Kidney glomerular epithelial cell (primary cell): ENCODE measurements around the gene MATK.

Experiments
- DNase-seq: peaks from one replicate; lab custom pipeline; 2025; lab: John Stamatoyannopoulos, UW

The MATK gene

GRCh38 chr19:3814648-3815047 is 28.5 kb upstream of the MATK start:
- no peak for DNase-seq

DNA sequence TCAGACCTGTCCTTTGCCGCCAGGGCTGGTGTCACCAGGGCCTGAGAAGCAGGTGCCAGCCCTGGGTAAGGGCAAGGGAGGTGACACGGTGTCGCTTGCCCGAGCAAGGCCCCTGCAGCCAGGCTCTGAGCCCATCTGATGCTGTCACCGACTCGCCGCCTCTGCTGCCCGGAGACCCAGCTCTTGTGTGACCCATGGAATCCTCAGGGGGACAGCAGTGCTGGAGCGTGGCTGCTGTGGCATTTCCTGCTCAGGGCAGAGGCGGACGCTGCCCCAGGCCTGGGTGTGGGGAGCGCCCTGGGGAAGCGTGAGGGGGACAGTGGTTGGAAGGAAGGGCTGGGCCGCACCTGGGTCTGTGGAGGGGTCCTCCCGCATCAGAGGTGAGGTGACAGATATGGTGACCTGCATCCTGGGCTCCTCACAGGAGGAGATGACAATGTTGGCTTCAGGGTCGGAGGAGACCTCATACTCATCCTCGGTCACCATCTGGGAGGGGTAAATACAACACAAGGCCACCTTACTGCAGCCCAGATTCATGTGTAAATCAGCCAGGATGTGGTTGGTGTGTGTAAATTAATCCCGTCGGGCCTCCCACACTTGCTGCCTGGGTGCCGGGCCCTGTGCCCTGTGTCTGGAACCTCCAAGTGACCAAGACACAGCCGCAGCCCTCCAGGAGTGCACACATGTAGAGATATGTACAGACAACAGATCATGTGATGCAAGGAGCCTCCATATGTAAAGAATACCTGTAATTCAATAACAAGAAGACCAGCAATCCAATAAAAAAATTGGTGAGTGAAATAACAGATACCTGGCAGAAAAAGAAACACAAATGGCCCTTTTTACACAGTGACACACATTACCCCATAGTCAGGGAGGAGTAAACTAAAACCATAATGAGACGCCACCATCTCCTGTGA is 27.6 kb upstream of the MATK start:
- no peak for DNase-seq

DNA sequence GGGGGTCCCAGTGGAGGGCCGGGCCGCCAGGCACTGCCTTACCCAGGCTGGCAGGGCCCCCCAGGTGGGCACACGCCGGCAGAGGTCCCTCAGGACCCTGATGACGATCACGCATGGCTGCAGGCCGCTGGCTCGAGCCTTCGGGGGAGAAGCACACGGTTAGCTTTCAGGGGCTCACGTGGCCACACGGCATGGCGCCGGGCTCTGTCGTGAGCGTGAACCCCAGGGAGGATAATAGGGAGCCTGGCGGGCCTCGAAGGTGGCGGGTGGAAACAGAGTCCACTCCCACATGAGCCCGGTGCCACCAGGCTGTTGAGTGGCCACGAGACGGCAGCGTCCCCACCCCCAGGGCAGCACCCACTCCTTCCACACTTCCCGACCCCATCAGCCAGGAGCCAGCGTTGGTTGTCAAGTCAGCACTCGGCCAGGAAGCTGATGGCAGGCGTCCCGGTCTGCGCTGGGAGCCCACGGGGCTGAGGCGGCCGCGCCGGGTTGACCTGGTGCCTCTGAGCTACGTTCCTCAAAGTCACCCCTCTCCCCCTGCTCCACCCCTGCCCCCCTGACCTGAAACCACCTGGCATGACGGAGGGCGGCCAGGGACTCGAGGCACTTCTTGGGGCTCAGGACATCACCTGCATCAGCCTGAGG is 24.7 kb upstream of the MATK start:
- DNase-seq: no peak

DNA sequence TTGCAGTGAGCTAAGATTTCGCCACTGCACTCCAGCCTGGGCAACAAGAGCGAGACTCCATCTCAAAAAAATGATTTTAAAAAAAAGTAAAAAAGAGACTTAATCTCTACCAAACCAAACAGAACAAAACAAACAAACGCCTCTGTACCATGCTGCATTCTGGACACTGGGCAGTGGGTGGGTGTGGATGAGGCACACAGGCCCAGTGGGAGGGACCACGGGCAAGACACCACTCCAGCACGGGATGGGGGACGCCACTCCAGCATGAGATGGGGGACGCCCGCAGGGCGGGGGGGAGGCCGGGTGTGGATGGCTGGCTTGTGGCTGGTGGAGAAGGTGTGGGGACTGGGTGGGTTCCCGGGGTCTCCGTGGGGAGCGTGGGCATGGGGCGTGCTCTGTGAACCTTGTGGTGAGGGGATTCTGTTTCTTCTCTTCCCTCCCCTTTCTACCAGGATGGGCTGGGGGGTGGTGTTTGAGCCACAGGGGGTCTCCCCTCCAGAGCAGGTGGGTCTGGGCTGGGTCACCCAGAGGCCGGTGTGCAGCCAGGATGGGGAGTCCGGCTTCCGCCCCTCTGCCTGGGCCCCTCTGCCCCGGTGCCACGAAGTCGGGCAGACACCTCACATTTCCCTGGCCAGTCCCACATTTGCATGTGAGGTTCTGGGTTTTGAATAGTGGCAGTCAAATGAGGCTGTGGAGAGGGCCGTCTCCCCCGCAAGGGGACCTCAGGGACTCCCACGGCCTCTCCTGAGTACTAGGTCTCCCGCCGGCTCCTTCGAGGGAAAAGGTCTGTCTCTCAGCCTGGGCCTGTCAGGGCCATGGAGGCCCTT is 23.9 kb upstream of the MATK start:
- no peak for DNase-seq

- DNase-seq: no peak
Observed at GRCh38 chr19:3808420-3809143, 22.4 kb upstream of the MATK start.

GRCh38 chr19:3807574-3808354 is 21.6 kb upstream of the MATK start:
- no peak for DNase-seq

- no peak for DNase-seq
Observed at GRCh38 chr19:3807131-3807480, 20.9 kb upstream of the MATK start.

DNA sequence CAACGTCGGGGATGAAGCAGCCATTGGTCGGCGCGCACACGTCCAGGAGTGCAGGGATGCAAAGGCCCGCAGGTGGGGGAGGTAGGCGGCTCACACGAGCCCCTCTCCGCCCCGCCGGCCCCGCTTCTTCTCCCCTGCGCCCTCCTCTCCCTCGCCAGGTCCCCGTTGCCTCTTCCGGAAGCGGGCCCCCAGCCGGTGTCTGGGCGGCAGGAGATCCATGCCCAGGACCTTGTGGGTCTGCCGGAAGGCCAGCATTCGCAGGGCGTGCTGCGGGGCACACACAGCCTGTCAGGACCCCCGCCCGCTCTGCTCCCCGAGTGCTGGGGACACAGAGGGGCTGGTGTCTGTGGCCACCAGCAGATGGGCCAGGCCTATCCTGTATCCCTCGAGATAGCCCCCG is 19.7 kb upstream of the MATK start:
- DNase-seq: no peak

DNA sequence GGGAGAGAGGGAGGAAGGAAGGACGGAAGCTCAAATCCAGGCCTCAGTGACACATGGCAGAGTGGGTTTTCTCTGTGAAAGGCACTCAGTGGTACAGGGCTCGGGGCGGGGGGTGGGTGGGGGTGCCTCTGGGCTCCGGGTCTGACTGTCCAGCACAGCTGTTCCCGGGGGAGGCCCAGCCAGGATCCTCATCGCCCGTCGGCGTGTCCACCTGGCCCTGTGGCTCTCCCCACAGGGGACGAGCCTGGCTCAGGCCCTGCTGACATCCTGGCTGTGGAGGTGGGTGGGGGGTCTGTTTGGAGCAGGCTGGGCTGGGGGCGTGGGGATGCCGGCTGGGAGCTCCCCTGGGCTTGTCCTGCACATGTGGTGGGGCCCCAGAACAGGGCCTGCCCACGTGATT is 18.2 kb upstream of the MATK start:
- DNase-seq: no peak

GRCh38 chr19:3803986-3804385 is 17.8 kb upstream of the MATK start:
- no peak for DNase-seq

DNA sequence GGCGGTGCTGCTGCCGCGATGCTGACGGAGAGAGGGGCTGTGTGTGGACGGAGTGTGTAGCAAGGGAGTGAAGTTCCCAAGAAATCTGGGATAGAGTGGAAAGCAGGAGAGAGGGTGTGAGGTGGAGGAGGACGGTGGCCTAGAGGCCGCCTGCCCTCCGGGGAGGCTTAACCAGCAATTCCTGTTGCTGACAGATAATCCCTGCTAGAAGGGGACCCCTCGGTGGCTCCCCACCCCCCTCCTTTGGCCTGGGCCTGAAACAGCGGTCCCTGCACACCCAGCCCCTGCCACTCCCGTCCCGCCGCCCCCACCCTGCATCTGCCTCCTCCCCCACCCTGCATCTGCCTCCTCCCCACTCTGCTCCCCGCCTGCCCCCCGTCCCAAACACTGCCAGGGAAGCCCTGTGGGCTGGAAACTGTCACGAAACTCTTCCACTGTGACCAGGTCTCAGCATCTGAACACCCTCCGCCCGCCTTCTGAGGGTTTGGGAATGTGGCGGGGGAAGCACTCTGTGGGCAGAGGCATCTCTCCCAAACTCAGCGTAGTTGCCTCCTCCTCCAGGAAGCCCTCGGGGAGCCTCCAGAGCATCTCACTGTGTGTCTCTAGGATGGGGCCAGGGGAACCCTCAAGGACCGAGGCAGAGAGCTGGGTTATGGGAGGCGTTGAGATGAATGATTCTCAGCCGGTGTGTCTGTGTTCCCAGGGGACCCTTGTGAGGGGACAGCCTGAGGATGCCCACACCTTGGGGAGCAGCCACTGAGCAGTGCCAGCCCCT is 17.1 kb upstream of the MATK start:
- no peak for DNase-seq

- DNase-seq: no peak
Observed at GRCh38 chr19:3801412-3802096, 15.4 kb upstream of the MATK start.

GRCh38 chr19:3800996-3801395 is 14.8 kb upstream of the MATK start:
- DNase-seq: no peak

GRCh38 chr19:3798137-3798536 is 12.0 kb upstream of the MATK start:
- DNase-seq: no peak

DNA sequence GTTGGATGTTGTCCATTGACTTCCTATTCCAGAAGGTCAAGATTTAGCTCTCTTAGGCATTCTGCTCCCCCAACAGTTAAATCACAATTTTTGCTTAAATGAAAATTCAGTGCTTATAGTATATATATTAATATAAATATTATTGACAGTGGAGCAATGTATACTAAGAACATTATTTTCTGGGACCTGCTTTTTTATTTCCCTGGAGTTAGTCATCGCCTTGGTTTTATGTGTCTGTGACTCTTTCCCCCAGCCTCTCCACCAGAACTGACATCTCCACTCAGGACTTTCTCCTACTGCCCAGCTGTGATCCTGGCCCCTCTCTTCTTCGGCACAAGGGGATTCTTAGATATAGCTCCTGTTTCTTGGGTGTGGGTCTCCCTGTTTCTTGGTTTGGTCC is 10.2 kb upstream of the MATK start:
- DNase-seq: no peak

- no peak for DNase-seq
Observed at GRCh38 chr19:3793799-3794198, 7.6 kb upstream of the MATK start.

- no peak for DNase-seq
Observed at GRCh38 chr19:3792114-3792513, 5.9 kb upstream of the MATK start.

GRCh38 chr19:3790941-3791340 is 4.8 kb upstream of the MATK start:
- DNase-seq: no peak

GRCh38 chr19:3790209-3790734 is 4.1 kb upstream of the MATK start:
- DNase-seq: no peak
